Measurements from ENCODE around the gene CRTAP.

The CRTAP gene

DNA sequence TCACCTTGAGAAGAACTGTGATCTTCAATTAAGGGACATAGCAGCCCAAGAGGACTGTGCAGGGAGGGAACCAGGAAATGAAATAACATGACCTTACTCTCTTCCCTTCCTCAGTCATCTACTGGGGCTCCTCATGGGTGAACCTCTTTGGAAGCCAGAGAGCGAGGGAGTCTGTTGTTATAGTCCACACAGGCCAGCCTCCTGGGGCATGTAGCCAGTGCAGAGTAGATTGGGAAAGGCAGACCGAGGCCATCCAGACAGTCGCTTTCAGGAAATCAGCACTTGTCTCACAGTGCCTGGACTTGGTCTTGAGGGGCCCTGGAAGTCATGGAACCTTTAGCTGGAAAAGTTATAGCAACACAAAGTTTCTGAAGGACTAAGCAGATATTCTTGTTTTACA is 6.1 kb downstream of the CRTAP start:
- H3K27ac ChIP-seq (ENCODE audit: low read length, poor library complexity, severe bottlenecking), result no peak overlapping the region
- peaks cover 20 to 59% of the 10 kb centered on the region in 2 experiments for H3K36me3 ChIP-seq (ENCODE audit: control insufficient read depth in 1 of 2, insufficient read depth in 2 of 2, low read depth in 1 of 2, low read length in 2 of 2)
- H2BK120ac ChIP-seq (ENCODE audit: low read depth, low read length), result no peak overlapping the region
- no peak overlapping the region for H2AK5ac ChIP-seq (ENCODE audit: low read length, severe bottlenecking)
- no peak overlapping the region for H3K18ac ChIP-seq (ENCODE audit: low read depth in 1 of 2, low read length in 2 of 2)
- no peak overlapping the region for H3K4me3 ChIP-seq (ENCODE audit: insufficient read depth in 1 of 2, low read depth in 1 of 2, low read length in 2 of 2)
- no peaks in the 10 kb centered on the region for H3K27me3 ChIP-seq (ENCODE audit: control insufficient read depth in 1 of 2, insufficient read depth in 1 of 2, low read length in 2 of 2)
- no peak overlapping the region for H3K4me2 ChIP-seq (ENCODE audit: low read length, poor library complexity, severe bottlenecking)
- H4K91ac ChIP-seq (ENCODE audit: low read length), result no peak overlapping the region
- H2BK5ac ChIP-seq (ENCODE audit: low read depth, low read length, poor library complexity, severe bottlenecking), result no peak overlapping the region
- H3K4ac ChIP-seq (ENCODE audit: low read depth in 1 of 2, low read length in 2 of 2), result no peak overlapping the region
- no peak overlapping the region for H3K23ac ChIP-seq (ENCODE audit: low read length in 2 of 2)
- H3K4me1 ChIP-seq (ENCODE audit: control insufficient read depth, insufficient read depth, low read depth, low read length), result peaks cover 5% of the 10 kb centered on the region
- H3K9ac ChIP-seq (ENCODE audit: low read length), result no peak overlapping the region
- H4K8ac ChIP-seq (ENCODE audit: low read length), result no peak overlapping the region
- H2AFZ ChIP-seq (ENCODE audit: low read depth, low read length), result no peak overlapping the region
- no peaks in the 10 kb centered on the region for H3K9me3 ChIP-seq (ENCODE audit: control insufficient read depth, low read length)
- H3K79me1 ChIP-seq (replicated peaks; ENCODE audit: low read length, poor library complexity, severe bottlenecking), result peaks cover 25% of the 10 kb centered on the region
- peak overlapping the region in 1 of 2 experiments; percentile 45 for H2BK12ac ChIP-seq (ENCODE audit: low read length in 2 of 2)
- no peak overlapping the region for H3K14ac ChIP-seq (ENCODE audit: low read length in 2 of 2)
- WGBS, result 50% methylated on average over 3 of the region's 3 CpGs
- no peak overlapping the region for H2BK15ac ChIP-seq (ENCODE audit: low read depth, poor library complexity, severe bottlenecking)
- no peak for DNase-seq

DNA sequence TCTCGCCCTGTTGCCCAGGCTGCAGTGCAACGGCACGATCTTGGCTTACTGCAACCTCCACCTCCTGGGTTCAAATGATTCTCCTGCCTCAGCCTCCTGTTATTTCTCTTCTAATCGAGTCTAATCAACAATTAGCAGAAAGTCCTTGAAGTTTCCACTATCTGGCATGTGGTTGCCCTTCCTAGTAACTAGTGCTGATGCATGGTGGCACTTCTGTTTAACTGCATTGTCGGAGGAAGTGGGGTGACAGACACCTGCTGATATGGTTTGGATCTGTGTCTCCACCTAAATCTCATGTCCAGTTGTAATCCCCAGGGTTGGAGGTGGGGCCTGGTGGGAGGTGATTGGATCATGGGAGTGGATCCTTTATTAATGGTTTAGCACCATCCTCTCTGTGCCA is 9.2 kb downstream of the CRTAP start:
- Histone ChIP-seq H3K4ac (ENCODE audit: low read depth in 1 of 2, low read length in 2 of 2) (no peak overlapping the region), H3K4me3 (ENCODE audit: insufficient read depth in 1 of 2, low read depth in 1 of 2, low read length in 2 of 2) (no peak overlapping the region), H3K4me1 (ENCODE audit: control insufficient read depth, insufficient read depth, low read depth, low read length) (no peaks in the 10 kb centered on the region), H2AFZ (ENCODE audit: low read depth, low read length) (no peak overlapping the region), H2BK12ac (ENCODE audit: low read length in 2 of 2) (no peak overlapping the region), H3K14ac (ENCODE audit: low read length in 2 of 2) (no peak overlapping the region), H3K36me3 (ENCODE audit: control insufficient read depth in 1 of 2, insufficient read depth in 2 of 2, low read depth in 1 of 2, low read length in 2 of 2) (peaks cover 20 to 75% of the 10 kb centered on the region in 2 experiments), H3K27me3 (ENCODE audit: control insufficient read depth in 1 of 2, insufficient read depth in 1 of 2, low read length in 2 of 2) (no peaks in the 10 kb centered on the region), H2BK15ac (ENCODE audit: low read depth, poor library complexity, severe bottlenecking) (no peak overlapping the region), H2AK5ac (ENCODE audit: low read length, severe bottlenecking) (no peak overlapping the region), H2BK5ac (ENCODE audit: low read depth, low read length, poor library complexity, severe bottlenecking) (no peak overlapping the region), H3K18ac (ENCODE audit: low read depth in 1 of 2, low read length in 2 of 2) (no peak overlapping the region), H2BK120ac (ENCODE audit: low read depth, low read length) (no peak overlapping the region), H3K4me2 (ENCODE audit: low read length, poor library complexity, severe bottlenecking) (no peak overlapping the region), H3K23ac (ENCODE audit: low read length in 2 of 2) (no peak overlapping the region), H3K9me3 (ENCODE audit: control insufficient read depth, low read length) (no peaks in the 10 kb centered on the region), H3K27ac (ENCODE audit: low read length, poor library complexity, severe bottlenecking) (no peak overlapping the region), H3K79me1 (replicated peaks; ENCODE audit: low read length, poor library complexity, severe bottlenecking) (peaks cover 18% of the 10 kb centered on the region), H3K9ac (ENCODE audit: low read length) (no peak overlapping the region), H4K8ac (ENCODE audit: low read length) (no peak overlapping the region), H4K91ac (ENCODE audit: low read length) (no peak overlapping the region)
- no peak for DNase-seq
- WGBS, result 96% methylated on average over 5 of the region's 5 CpGs

- Histone ChIP-seq H2BK12ac (ENCODE audit: low read length in 2 of 2) (no peak overlapping the region), H2BK5ac (ENCODE audit: low read depth, low read length, poor library complexity, severe bottlenecking) (no peak overlapping the region), H3K14ac (ENCODE audit: low read length in 2 of 2) (no peak overlapping the region), H2AFZ (ENCODE audit: low read depth, low read length) (no peak overlapping the region), H3K4ac (ENCODE audit: low read depth in 1 of 2, low read length in 2 of 2) (no peak overlapping the region), H3K18ac (ENCODE audit: low read depth in 1 of 2, low read length in 2 of 2) (no peak overlapping the region), H3K9me3 (ENCODE audit: control insufficient read depth, low read length) (no peaks in the 10 kb centered on the region), H2BK15ac (ENCODE audit: low read depth, poor library complexity, severe bottlenecking) (no peak overlapping the region), H3K9ac (ENCODE audit: low read length) (no peak overlapping the region), H3K4me3 (ENCODE audit: insufficient read depth in 1 of 2, low read depth in 1 of 2, low read length in 2 of 2) (no peak overlapping the region), H2BK120ac (ENCODE audit: low read depth, low read length) (no peak overlapping the region), H3K23ac (ENCODE audit: low read length in 2 of 2) (no peak overlapping the region), H3K36me3 (ENCODE audit: control insufficient read depth in 1 of 2, insufficient read depth in 2 of 2, low read depth in 1 of 2, low read length in 2 of 2) (peaks cover 20 to 74% of the 10 kb centered on the region in 2 experiments), H3K4me1 (ENCODE audit: control insufficient read depth, insufficient read depth, low read depth, low read length) (no peaks in the 10 kb centered on the region), H4K91ac (ENCODE audit: low read length) (no peak overlapping the region), H3K27ac (ENCODE audit: low read length, poor library complexity, severe bottlenecking) (no peak overlapping the region), H3K79me1 (replicated peaks; ENCODE audit: low read length, poor library complexity, severe bottlenecking) (peaks cover 16% of the 10 kb centered on the region), H3K27me3 (ENCODE audit: control insufficient read depth in 1 of 2, insufficient read depth in 1 of 2, low read length in 2 of 2) (no peaks in the 10 kb centered on the region), H4K8ac (ENCODE audit: low read length) (no peak overlapping the region), H3K4me2 (ENCODE audit: low read length, poor library complexity, severe bottlenecking) (no peak overlapping the region), H2AK5ac (ENCODE audit: low read length, severe bottlenecking) (no peak overlapping the region)
- WGBS, result 80% methylated on average over 1 of the region's 1 CpG
- no peak for DNase-seq
These were observed 10.8 kb downstream of the CRTAP start for GRCh38 chr3:33124638-33125037.

DNA sequence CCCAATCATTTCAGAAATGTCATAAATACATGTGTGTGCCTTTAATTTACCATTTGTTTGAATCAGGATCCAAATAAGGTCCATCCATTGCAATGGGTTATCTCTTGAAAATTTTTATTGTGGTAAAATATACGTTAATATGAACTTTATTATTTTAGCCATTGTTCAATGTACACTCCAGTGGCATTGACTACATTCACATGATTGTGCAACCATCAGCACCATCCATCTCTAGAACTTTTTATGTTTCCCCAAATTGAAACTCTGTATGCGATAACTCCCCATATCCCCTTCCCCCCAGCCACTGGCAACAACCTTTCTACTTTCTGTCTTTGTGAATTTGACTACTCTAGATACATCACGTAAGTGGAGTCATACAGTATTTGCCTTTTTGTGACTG is 12.0 kb downstream of the CRTAP start:
- H2BK15ac ChIP-seq (ENCODE audit: low read depth, poor library complexity, severe bottlenecking), result no peak overlapping the region
- no peak overlapping the region for H2BK120ac ChIP-seq (ENCODE audit: low read depth, low read length)
- no peak overlapping the region for H2AK5ac ChIP-seq (ENCODE audit: low read length, severe bottlenecking)
- H3K27ac ChIP-seq (ENCODE audit: low read length, poor library complexity, severe bottlenecking), result no peak overlapping the region
- H3K4ac ChIP-seq (ENCODE audit: low read depth in 1 of 2, low read length in 2 of 2), result no peak overlapping the region
- peaks cover 15% of the 10 kb centered on the region for H3K79me1 ChIP-seq (replicated peaks; ENCODE audit: low read length, poor library complexity, severe bottlenecking)
- H3K9me3 ChIP-seq (ENCODE audit: control insufficient read depth, low read length), result no peaks in the 10 kb centered on the region
- no peak overlapping the region for H2BK5ac ChIP-seq (ENCODE audit: low read depth, low read length, poor library complexity, severe bottlenecking)
- no peaks in the 10 kb centered on the region for H3K4me1 ChIP-seq (ENCODE audit: control insufficient read depth, insufficient read depth, low read depth, low read length)
- WGBS, result 99% methylated on average over 3 of the region's 3 CpGs
- H3K4me3 ChIP-seq (ENCODE audit: insufficient read depth in 1 of 2, low read depth in 1 of 2, low read length in 2 of 2), result no peak overlapping the region
- DNase-seq, result no peak
- H2AFZ ChIP-seq (ENCODE audit: low read depth, low read length), result no peak overlapping the region
- H3K9ac ChIP-seq (ENCODE audit: low read length), result no peak overlapping the region
- no peak overlapping the region for H3K18ac ChIP-seq (ENCODE audit: low read depth in 1 of 2, low read length in 2 of 2)
- no peaks in the 10 kb centered on the region for H3K27me3 ChIP-seq (ENCODE audit: control insufficient read depth in 1 of 2, insufficient read depth in 1 of 2, low read length in 2 of 2)
- no peak overlapping the region for H2BK12ac ChIP-seq (ENCODE audit: low read length in 2 of 2)
- no peak overlapping the region for H3K4me2 ChIP-seq (ENCODE audit: low read length, poor library complexity, severe bottlenecking)
- H3K23ac ChIP-seq (ENCODE audit: low read length in 2 of 2), result no peak overlapping the region
- no peak overlapping the region for H4K91ac ChIP-seq (ENCODE audit: low read length)
- H3K36me3 ChIP-seq (ENCODE audit: control insufficient read depth in 1 of 2, insufficient read depth in 2 of 2, low read depth in 1 of 2, low read length in 2 of 2), result peaks cover 25 to 75% of the 10 kb centered on the region in 2 experiments
- no peak overlapping the region for H4K8ac ChIP-seq (ENCODE audit: low read length)
- H3K14ac ChIP-seq (ENCODE audit: low read length in 2 of 2), result no peak overlapping the region
